ENCODE data around the gene FTO. TPM values are rescaled to one million over a fixed set of nuclear protein-coding genes. Genes with fewer than 3 reads are reported as not detected.
"Not testable (repeated sequence)": the region's sequence is repeated elsewhere in the genome, so short reads cannot be mapped to it uniquely, and the experiment has no call there.

FTO gene
- polyA plus RNA-seq, 3 donors: 15.9 to 37.9 (median 25.5) TPM

- H3K27ac ChIP-seq (ENCODE audit: low read depth, low read length): not testable (repeated sequence)
- WGBS, 3 donors: 93 to 96% (median 96%) methylated on average over 6 to 27 of the region's 31 CpGs
These were observed 5.7 kb upstream of the FTO start for GRCh38 chr16:53698271-53698670.

GRCh38 chr16:53704445-53704813 lies 473 bp downstream of the FTO start:
- no peak overlapping the region for H3K27ac ChIP-seq (ENCODE audit: low read depth, low read length)
- whole genome bisulfite sequencing, 3 donors: 9 to 19% (median 14%) methylated on average over 6 of the region's 6 CpGs

GRCh38 chr16:53707671-53708070 lies 3.7 kb downstream of the FTO start:
- 47 to 76% (median 48%) methylated on average over 3 of the region's 3 CpGs for WGBS, 3 donors
- H3K27ac ChIP-seq (ENCODE audit: low read depth, low read length): no peak overlapping the region

GRCh38 chr16:53708490-53708889 lies 4.5 kb downstream of the FTO start:
- 95 to 98% (median 96%) methylated on average over 2 of the region's 2 CpGs for WGBS, 3 donors
- no peak overlapping the region for H3K27ac ChIP-seq (ENCODE audit: low read depth, low read length)

GRCh38 chr16:53711390-53711789 lies 7.4 kb downstream of the FTO start:
- WGBS, 3 donors: 90 to 96% (median 91%) methylated on average over 3 of the region's 3 CpGs
- no peak overlapping the region for H3K27ac ChIP-seq (ENCODE audit: low read depth, low read length)

GRCh38 chr16:53712065-53712464 lies 8.1 kb downstream of the FTO start:
- no peak overlapping the region for H3K27ac ChIP-seq (ENCODE audit: low read depth, low read length)
- 39 to 97% (median 96%) methylated on average over 2 of the region's 2 CpGs for WGBS, 3 donors

GRCh38 chr16:53713403-53714204 lies 9.6 kb downstream of the FTO start:
- WGBS, 3 donors: 52 to 77% (median 65%) methylated on average over 3 of the region's 3 CpGs
- H3K27ac ChIP-seq (ENCODE audit: low read depth, low read length): no peak overlapping the region

GRCh38 chr16:53714205-53715022 lies 10.5 kb downstream of the FTO start:
- no peak overlapping the region for H3K27ac ChIP-seq (ENCODE audit: low read depth, low read length)
- 55 to 68% (median 58%) methylated on average over 7 of the region's 7 CpGs for WGBS, 3 donors

GRCh38 chr16:53715023-53715384 lies 11.0 kb downstream of the FTO start:
- H3K27ac ChIP-seq (ENCODE audit: low read depth, low read length): no peak overlapping the region

GRCh38 chr16:53717577-53717976 lies 13.6 kb downstream of the FTO start:
- H3K27ac ChIP-seq (ENCODE audit: low read depth, low read length): no peak overlapping the region
- WGBS, 3 donors: 44 to 90% (median 78%) methylated on average over 3 of the region's 3 CpGs

More at GRCh38 chr16:53715023-53715384, 11.0 kb downstream of the FTO start:
- WGBS, 3 donors: 81 to 84% (median 82%) methylated on average over 2 of the region's 2 CpGs

GRCh38 chr16:53721017-53721416 lies 17.1 kb downstream of the FTO start:
- WGBS, 3 donors: 89 to 95% (median 93%) methylated on average over 5 of the region's 5 CpGs

GRCh38 chr16:53726625-53727024 lies 22.7 kb downstream of the FTO start:
- H3K27ac ChIP-seq (ENCODE audit: low read depth, low read length): no peak overlapping the region

More at GRCh38 chr16:53721017-53721416, 17.1 kb downstream of the FTO start:
- no peak overlapping the region for H3K27ac ChIP-seq (ENCODE audit: low read depth, low read length)

GRCh38 chr16:53730693-53731092 lies 26.7 kb downstream of the FTO start:
- H3K27ac ChIP-seq (ENCODE audit: low read depth, low read length): no peak overlapping the region
- 85 to 92% (median 90%) methylated on average over 3 of the region's 3 CpGs for WGBS, 3 donors

- H3K27ac ChIP-seq (ENCODE audit: low read depth, low read length): no peak overlapping the region
- WGBS, 3 donors: 33 to 69% (median 63%) methylated on average over 4 of the region's 4 CpGs
These were observed 28.5 kb downstream of the FTO start for GRCh38 chr16:53732296-53732929.

- H3K27ac ChIP-seq (ENCODE audit: low read depth, low read length): no peak overlapping the region
- WGBS, 3 donors: 95 to 100% (median 100%) methylated on average over 2 of the region's 2 CpGs
These were observed 31.0 kb downstream of the FTO start for GRCh38 chr16:53734908-53735307.

GRCh38 chr16:53736297-53736696 lies 32.3 kb downstream of the FTO start:
- no peak overlapping the region for H3K27ac ChIP-seq (ENCODE audit: low read depth, low read length)
- 89 to 91% (median 91%) methylated on average over 3 of the region's 3 CpGs for WGBS, 3 donors

- H3K27ac ChIP-seq (ENCODE audit: low read depth, low read length): no peak overlapping the region
- 91 to 94% (median 92%) methylated on average over 5 of the region's 5 CpGs for WGBS, 3 donors
These were observed 33.6 kb downstream of the FTO start for GRCh38 chr16:53737552-53737951.

- H3K27ac ChIP-seq (ENCODE audit: low read depth, low read length): no peak overlapping the region
These were observed 36.5 kb downstream of the FTO start for GRCh38 chr16:53740476-53740875.

GRCh38 chr16:53740933-53741531 lies 37.1 kb downstream of the FTO start:
- H3K27ac ChIP-seq (ENCODE audit: low read depth, low read length): no peak overlapping the region
- WGBS, 3 donors: 57 to 88% (median 80%) methylated on average over 3 of the region's 3 CpGs

Measured in adipose tissue (tissue), 3 donors.